DMS153 treated with DMSO at 0.1 percent for 48 hours (cell line): ENCODE results near the gene PREX1.

Experiments used
- DNase-seq: peaks from one replicate; lab custom pipeline; 2025; ENCODE audit not compliant: unreplicated experiment; lab: John Stamatoyannopoulos, UW

The PREX1 gene

DNA sequence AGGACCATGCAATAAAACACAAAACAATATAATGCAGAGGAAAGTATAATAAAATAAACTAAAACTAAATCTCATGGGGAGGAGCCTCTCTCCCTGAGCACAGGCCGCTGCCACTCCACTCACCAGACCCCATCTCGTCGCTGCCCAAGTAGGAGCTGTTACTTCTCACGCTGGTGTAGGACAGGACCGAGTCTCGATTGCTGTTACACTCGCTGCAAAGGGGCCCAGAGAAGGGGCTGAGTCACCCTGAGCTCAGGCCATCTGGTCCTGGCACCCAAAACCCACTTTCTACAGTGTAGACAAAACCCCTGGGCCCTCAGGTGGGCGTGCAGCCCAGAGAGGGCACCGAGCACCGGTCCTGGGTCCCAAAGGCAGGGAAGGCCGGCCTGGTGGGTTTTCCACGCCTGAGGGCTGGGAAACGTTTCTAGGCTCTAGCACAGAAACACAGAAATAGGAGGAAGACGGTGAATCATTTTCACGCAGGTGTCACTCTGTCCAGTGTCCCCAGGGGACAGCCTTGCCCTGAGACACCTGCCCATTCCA, 183.4 kb downstream of the PREX1 start:
- DNase-seq = no peak

DNA sequence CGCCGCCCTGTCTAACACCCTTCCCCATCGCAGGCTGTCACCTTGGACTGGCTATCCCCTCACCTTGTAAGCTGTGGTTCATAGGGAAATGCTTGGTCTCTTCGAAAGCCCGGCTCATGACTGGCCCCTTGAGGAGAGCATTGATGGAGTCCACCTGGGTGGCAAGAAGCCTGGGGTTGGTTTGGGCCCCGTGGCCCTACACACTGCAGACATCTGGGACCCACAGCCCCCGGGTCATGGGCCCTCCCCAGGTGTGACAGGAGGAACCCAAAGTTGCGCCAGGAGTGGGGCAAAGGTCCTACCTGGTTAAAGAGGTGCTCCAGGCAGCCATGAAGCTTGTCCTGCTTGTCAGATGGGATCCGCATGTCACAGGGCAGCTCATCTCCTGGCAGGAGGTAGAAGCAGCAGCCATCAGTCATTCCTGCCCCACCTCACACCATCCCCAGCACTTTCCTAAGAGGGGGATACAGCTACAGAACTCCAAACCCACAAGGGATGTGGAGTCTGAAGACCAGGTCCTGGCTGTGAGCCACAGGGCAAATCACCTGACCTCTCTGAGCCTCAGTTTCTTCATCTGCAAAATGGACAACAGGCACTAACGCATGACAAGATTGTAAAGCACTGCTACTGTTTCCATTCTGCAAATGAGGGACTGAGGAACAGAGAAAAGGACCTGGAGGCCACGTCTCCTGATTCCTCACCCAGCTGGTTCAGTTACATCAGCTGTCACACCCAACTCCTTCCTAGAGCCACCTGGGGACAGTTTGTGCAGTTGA, 185.5 kb downstream of the PREX1 start:
- DNase-seq = no peak

DNA sequence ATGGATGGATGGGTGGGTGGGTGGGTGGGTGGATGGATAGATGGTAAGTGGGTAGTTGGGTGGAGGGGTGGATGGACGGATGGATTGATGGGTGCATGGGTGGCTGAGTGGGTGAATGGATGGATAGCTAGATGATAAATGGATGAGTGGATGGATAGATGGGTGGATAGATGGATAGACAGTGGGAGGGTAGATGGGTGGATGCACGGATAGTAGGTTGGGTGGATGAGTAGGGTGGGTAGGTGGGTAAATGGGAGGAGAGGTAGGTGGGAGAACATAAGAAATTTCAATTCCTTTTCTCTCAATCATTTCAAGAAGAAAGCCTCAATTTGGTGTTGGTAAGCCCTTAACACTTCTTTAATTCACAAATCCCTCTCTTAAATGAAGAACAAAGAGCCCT, 186.9 kb downstream of the PREX1 start:
- no peak for DNase-seq

DNA sequence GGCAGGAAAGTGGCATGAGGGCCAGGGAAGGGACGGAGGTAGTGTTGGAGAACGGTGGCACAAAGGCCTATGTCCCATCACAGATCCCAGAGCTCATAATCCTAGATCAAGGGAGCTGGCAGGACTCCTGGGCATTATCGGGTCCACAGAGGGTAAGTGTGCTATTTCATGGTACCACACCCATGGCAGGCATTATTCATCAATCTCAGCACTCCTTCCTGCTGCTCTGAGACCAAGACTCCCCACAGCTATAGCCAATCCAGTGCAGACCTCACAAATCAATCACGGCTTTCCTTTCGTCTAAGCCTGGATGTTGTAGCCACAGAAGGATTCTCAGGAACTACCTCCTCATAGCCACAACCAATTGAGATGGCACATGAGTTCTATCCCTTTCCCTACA, 187.9 kb downstream of the PREX1 start:
- DNase-seq = no peak

DNA sequence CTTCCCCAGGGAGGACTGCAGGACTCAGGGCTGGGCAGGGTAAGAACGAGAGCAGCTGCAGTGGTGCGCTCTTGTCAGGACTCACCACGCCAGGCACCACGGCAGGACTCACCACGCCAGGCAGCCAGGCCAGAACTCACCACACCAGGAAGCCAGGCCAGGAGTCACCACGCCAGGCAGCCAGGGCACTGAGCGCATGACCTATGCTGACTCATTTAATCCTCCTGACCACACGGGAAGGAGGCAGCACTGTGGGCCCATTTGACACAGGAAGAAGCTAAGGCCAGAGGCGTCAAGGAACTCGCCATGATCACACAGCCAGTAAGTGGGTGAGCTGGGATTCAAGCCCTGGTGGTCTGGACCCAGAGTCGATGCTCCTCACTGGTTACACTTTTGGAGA, 189.3 kb downstream of the PREX1 start:
- DNase-seq = no peak

DNA sequence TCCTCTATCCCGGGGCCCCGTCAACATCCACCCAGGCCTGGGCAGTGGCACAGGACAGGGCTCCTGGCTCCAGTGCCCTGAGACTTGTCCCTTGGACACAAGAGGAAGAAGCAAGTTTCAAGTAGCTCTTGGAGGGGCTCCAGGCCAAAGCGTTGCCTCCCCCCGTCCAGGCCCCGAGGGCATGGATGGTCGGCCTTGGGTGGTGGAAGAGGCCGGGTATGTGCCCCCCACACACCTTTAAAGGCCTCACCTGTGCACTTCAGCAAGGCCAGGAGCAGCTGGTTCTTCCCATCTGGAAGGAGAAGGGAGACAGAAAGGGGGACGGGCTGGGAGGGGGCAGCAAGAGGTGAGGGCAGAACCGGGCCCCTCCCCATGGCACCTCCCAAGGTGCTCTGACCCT, 190.3 kb downstream of the PREX1 start:
- no peak for DNase-seq

DNA sequence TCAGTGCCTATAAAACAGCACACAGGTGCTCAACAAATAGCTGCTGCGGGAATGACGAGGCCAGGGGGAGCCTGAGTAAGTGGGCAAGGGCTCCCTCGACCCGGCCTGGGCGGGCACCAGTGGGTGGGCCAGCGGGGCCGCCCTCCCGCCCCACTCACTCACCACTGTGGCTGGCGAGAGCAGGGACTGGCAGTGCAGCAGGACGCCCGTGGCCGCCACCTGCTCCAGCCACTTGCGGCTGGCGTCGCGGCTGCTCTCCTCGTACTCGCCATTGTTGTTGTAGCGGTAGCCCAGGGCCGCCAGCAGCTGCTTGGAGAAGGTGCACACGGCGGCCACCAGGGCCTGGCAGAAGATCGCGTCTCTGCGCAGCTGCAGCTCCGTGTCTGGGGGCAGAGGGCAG, 191.5 kb downstream of the PREX1 start:
- no peak for DNase-seq

DNA sequence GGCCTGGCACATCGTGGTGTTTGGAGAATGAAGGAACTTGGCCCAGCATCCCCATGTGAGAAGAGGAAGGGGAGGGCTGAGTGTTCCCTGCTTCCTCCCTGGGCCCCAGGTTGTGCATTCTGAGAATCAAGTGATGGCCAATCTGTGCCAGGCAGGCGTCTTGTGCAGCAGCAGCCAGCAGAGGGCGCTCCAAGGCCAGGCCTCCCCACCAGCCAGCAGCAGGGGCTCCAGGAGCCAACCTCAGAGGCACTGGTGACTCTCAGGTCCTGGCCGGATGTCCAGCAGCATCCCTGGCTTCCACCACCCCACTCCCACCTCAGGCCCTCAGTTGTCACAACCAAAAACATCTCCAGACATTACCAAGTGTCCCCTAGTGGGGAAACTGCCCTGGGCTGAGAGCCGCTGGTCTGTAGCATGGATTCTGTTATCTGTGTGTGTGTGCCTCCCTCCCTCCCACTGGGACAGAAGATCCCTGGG, 192.0 kb downstream of the PREX1 start:
- DNase-seq = peak; percentile 67

DNA sequence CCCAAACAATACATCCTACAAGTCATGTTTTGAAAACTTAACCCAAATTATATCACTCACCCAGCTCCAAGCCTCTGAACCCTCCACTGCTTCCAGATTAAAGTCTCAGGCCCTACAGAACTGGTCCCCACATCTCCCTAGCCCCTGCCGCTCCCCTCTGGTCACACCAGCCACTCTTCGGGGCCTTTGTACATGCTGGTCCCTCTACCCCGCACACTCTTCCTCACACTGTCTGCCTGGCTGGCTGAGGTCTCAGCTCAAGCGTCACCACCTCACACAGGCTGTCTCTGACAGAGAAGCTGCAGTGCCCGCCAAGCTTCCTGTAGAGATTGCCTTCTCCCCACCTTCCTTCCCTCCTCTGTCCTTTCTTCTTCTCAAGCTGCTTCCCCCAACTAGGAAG, 192.4 kb downstream of the PREX1 start:
- DNase-seq = no peak

DNA sequence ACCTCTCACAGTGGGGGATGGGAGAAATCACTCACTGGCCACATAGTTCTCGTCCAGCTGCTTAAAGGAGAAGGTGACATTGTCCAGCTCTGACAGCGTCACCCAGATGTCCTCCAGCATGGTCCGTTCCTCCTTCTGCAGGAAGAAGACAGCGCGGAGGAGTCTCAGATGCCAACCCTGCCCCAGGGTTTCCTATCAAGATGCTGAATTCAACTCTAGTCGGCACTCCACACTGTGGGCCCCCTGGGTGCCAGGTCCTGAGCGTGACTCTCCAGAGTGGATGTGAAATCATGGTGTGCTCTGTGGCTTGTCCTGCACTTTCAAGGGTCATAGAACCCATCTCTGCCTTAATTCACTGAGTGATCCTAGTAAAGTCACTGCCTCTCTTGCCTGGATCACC, 193.2 kb downstream of the PREX1 start:
- DNase-seq = no peak

DNA sequence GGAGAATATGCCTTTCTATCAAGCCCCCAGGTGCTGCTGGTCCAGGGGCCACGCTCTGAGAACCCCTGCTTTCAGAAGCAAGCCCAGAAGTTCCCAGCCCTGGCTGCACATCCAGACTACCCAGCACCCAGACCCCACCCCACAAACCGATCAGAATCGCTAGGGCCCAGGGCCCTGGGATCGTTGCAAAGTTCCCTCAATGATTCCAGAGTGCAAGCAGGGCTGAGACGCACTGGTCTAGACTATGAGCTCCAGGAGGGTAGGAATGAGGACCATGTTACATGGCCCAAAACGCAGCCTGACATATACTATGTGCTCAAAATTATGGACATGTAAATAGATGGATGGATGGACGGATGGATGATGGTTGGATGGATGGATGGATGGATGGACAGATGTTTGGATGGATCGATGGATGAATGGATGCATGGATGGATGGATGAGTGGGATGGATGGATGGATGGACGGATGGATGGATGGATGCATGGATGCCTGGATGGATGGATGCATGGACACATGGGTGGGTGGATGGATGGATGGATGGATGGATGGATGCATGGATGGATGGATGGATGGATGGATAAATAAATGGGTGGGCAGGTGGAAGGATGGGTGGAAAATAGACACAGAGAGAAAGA, 194.1 kb downstream of the PREX1 start:
- no peak for DNase-seq

DNA sequence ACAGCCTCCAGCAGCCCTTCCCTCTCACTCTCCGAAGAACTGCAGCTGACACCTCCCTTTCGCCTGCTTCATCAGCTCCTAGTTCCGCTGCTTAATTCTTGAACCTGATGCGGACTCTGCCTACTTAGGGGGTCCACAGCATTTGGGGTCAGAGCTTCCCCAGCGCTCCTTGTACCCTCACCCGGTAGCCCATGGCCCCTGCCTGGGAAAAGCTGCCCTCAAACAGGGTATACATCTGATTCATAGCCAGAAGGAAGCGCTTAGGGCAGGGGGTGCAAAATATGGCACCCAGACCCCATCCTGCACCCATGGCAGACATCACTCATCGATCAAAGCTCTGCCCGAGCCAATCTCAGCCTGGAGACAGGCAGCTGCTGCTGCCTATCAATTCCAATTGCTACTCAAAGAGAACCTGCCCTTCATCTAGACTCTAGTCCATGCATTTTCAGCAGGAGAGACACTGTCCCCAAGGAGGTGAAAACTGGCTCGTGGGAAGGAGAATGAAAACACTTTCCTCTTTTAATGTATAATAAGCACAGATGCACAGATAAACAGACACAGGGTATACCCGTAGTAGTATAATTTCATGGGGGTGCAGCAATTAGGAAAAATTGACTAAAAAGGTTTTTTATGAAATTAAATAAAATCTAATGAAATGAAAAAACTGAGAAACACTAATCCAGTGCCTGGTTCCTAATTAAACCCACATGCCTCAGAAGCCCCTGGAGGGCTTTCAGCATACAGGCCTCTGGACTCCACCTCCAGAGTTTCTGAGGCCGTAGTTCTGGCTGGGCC, 194.8 kb downstream of the PREX1 start:
- DNase-seq = no peak

DNA sequence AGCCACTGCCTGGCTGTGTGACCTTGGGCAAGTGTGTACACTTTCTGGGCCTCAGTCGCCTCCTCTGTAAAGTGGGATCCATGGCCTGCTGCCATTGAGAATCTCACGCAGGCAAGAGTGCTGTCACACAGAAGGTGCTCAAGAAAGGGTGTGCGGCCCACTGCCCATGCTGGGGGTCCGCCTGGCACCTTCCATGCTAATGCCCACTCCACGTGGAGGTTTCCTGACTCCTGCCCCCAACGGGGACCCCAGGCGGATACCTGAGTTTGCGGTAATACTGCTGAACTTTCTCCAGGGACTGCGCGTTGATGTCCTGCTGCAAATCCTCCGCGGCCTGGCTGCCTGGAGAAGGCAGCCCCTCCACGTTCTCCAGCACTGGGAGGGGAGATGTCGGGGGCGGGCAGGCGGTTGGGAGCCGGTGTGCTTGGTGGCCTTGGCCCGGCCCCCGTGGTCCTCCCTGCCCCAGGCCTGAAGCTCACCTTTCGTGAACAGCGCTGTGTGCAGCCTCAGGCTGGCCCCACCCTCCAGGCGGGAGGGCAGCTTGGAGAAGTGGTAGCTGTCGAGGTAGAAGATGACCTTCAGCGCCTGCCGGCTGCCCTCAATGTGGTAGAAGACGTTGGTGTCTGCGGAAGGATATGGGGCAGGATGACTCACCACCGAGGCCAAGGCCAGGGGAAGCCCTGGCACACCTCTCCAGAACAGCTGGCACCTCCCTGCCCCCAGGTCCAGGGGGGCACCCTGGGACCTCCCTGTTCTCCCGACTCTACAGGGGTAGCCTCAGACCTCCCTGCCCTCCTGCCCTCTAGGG, 195.6 kb downstream of the PREX1 start:
- no peak for DNase-seq

DNA sequence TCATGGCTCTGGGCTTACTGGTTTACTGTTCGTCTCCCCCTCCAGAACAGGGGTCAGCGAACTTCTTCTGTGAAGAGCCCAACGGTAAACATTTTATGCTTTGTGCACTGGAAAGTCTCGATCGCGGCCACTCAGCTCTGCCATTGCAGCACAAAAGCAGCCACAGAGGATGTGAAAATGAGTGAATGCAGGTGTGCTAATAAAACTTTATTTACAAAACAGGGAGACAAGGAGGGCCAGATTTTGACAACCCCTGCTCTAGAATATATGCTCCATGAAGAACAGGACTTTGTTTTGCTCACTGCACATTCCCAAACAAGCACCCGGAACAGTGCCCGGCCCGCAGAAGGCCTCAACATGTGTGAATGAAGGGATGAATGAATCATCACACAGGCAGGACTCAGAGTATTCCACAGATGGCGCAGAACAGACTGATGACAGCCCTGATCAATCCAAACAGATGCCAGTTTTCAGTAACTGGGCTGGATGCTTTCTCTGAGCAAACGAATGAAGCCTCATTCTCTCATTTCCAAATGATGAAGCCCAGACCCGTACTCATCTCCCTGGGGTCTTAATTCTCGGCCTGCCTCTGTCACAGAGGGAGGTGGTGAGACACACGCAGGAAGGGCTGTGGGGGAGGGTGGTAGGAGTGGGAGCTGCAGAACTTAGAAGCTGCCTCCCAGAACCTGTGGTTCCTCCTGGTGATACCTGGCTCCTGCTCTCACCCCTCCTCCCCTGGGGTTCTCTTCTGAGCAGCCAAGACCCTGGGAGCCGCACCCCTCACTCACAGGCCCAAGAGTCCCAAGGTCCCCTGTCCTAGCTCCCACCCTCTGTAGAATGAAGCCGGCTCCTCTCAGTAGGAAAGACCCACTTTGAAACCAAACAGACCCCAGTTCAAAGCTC, 196.4 kb downstream of the PREX1 start:
- DNase-seq = no peak

DNA sequence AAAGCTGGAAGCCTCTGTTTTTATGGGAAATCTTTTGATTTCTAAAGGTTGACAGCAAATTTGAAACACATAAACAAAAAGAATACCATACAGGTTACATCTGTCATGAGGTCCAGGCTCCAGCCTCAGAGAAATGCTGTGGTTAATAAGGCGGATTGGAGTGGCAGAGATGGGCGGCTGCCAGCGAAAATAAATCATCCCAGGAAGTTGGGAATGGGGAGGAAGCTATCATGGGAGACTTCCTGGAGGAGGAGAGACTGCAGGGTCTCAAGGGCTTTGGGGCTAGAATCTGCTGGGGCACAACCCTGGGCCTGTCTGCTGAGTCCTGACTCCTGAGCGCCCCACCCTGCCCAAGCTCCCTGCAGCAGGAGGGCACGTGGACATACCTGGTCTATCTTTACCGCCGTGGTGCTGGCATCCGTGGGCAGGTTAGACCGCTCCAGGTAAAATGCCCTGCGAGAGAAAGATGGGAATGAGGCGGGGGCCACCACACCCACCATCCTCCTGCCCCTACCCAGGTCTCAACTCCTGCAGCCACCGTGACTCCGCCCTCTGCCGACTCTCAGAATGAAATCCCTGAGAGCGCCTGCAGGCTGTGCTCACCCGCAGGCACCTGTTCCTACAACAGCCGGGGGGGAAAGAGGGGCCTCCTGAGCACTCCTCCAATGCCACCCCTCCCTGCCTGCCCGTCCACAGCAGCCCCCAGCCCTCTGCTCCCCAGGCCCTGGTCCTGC, 197.3 kb downstream of the PREX1 start:
- DNase-seq = no peak

DNA sequence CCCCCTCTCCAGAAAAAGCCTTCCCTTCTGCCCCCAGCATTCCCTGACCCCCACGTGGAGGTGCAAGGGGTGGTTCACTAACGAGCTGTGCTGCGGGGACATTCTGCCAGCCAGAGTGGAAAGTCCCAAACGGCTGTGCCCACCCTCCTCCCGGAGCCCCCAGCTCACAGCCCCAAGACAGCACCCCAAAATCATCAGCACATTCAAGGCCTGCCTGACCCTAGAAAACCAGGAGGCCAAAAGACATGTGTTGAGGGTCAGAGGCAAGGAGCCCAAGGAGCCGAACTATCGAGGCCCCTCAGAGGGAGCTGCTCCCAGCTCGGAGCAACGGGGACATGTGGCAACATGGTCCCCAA, 197.9 kb downstream of the PREX1 start:
- no peak for DNase-seq

DNA sequence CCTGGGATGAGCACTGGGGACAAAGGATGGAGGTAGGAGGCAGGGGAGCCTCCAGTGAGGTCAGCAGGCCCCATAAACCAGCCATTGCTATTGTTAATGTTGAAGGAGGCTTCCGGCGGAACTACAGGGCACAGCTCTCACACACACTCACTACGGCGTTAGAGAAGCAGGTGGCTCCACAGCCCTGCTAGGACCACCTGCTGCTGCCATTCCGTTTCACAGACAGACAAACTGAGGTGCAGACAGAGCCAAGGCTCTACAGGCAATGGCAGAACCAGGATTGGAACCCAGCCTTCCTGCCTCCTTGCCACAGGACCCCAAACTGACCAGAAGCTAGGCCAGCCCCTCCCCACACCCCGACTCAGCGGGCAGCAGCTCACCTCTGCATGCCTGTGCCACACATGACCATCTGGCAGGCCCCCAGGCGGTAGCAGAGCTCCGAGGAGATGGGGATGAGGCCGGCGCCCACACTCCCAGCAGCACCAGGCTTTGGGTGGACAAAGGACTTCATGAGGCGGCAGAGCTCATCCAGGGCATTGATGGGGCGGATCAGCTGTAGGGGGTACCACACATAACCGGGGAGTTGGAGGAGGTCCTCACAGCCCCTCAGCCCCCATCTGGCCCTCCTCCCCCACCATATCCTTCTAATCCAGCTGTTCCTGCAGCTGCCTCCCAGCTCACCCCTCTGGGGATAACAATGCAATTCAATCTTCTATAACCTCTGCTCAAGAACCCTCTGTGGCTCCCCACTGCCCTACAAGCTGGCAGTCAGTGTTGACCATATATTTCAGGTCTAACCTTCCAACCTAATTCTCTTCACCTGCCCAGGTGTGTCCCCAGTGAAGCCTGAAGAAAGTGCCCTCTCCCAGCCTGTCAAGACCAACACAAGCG, 198.5 kb downstream of the PREX1 start:
- DNase-seq = no peak

DNA sequence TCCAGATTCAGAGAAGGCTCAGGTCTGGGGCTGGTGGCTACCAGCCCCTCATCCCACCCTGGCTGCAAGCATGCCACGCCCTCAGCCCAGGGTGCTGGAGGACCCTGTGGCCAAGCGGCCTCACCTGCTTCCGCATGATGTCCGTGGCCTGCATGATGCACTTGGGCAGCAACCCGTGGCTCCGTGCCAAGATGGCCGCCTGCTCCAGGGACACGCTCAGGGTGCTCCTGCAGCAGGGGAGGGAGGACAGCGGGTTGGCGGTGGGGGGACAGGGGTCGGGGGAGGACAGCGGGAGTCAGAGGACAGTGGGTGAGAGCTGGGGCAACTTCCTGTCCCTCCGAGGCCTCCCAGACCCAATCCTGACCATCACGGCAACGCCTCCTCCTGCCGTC, 200.1 kb downstream of the PREX1 start:
- DNase-seq = no peak
